ENCODE measurements around the gene SEC11C. TPM values are rescaled to one million over a fixed set of nuclear protein-coding genes. Genes with fewer than 3 reads are reported as not detected.

The SEC11C gene
- total RNA-seq, 1 donor: 31.9 TPM

GRCh38 chr18:59172664-59173249, 33.1 kb downstream of the SEC11C start:
- Histone ChIP-seq H3K27me3 (ENCODE audit: insufficient read depth, low read length) (no peaks in the 10 kb centered on the region), H3K9me3 (ENCODE audit: low read depth, low read length) (peaks cover 26% of the 10 kb centered on the region), H3K4me1 (ENCODE audit: insufficient read depth, low read length) (no peaks in the 10 kb centered on the region), H3K4me3 (ENCODE audit: low read length) (no peak overlapping the region)

GRCh38 chr18:59177485-59177884, 37.8 kb downstream of the SEC11C start:
- Histone ChIP-seq H3K4me3 (ENCODE audit: low read length) (no peak overlapping the region), H3K9me3 (ENCODE audit: low read depth, low read length) (peaks cover 13% of the 10 kb centered on the region), H3K4me1 (ENCODE audit: insufficient read depth, low read length) (no peaks in the 10 kb centered on the region), H3K27me3 (ENCODE audit: insufficient read depth, low read length) (no peaks in the 10 kb centered on the region)

DNA sequence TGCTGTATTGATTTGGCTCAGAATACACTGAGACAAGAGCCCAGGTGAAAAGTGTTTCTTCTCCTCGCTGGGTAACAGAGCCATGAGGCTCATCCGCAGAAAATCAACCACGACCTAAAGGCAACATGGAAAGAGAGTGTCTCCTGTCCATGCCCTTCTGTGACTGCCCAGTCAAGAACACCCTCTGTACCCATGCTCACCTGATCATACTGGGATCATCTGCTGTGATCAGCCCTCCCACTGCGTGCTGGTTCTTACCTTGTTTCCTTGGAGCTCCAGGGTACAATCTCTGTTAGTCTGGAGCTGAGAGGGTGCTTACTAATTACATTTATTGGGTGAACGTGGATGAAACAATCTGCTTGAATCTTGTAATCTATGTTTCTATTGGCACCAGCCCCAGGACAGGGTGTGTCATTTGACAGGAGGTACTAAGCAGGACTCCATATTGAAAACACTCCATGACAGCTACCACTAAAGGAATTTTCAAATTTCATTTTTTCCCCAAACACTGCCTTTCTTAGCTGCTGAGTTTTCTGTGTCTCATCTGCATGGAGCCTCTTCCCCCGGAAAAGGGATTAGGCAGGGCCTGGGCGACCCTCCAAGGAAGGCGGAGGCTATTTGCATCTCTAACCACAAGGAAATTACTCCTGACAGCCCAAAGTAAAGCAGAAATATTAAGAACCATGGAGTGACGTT, 40.6 kb downstream of the SEC11C start:
- no peaks in the 10 kb centered on the region for H3K4me1 ChIP-seq (ENCODE audit: insufficient read depth, low read length)
- H3K27me3 ChIP-seq (ENCODE audit: insufficient read depth, low read length): no peaks in the 10 kb centered on the region
- no peaks in the 10 kb centered on the region for H3K9me3 ChIP-seq (ENCODE audit: low read depth, low read length)
- H3K4me3 ChIP-seq (ENCODE audit: low read length): no peak overlapping the region

GRCh38 chr18:59182673-59183072, 43.0 kb downstream of the SEC11C start:
- H3K9me3 ChIP-seq (ENCODE audit: low read depth, low read length): no peaks in the 10 kb centered on the region
- no peaks in the 10 kb centered on the region for H3K4me1 ChIP-seq (ENCODE audit: insufficient read depth, low read length)
- no peaks in the 10 kb centered on the region for H3K27me3 ChIP-seq (ENCODE audit: insufficient read depth, low read length)
- H3K4me3 ChIP-seq (ENCODE audit: low read length): no peak overlapping the region

GRCh38 chr18:59189008-59189407, 49.3 kb downstream of the SEC11C start:
- H3K9me3 ChIP-seq (ENCODE audit: low read depth, low read length): no peaks in the 10 kb centered on the region
- no peaks in the 10 kb centered on the region for H3K27me3 ChIP-seq (ENCODE audit: insufficient read depth, low read length)
- no peaks in the 10 kb centered on the region for H3K4me1 ChIP-seq (ENCODE audit: insufficient read depth, low read length)
- H3K4me3 ChIP-seq (ENCODE audit: low read length): no peak overlapping the region

GRCh38 chr18:59189746-59190145, 50.1 kb downstream of the SEC11C start:
- no peaks in the 10 kb centered on the region for H3K9me3 ChIP-seq (ENCODE audit: low read depth, low read length)
- H3K4me3 ChIP-seq (ENCODE audit: low read length): no peak overlapping the region
- H3K4me1 ChIP-seq (ENCODE audit: insufficient read depth, low read length): no peaks in the 10 kb centered on the region
- no peaks in the 10 kb centered on the region for H3K27me3 ChIP-seq (ENCODE audit: insufficient read depth, low read length)

GRCh38 chr18:59196161-59196725, 56.6 kb downstream of the SEC11C start:
- H3K27me3 ChIP-seq (ENCODE audit: insufficient read depth, low read length): no peaks in the 10 kb centered on the region
- no peak overlapping the region for H3K4me3 ChIP-seq (ENCODE audit: low read length)
- H3K4me1 ChIP-seq (ENCODE audit: insufficient read depth, low read length): no peaks in the 10 kb centered on the region
- H3K9me3 ChIP-seq (ENCODE audit: low read depth, low read length): no peaks in the 10 kb centered on the region

DNA sequence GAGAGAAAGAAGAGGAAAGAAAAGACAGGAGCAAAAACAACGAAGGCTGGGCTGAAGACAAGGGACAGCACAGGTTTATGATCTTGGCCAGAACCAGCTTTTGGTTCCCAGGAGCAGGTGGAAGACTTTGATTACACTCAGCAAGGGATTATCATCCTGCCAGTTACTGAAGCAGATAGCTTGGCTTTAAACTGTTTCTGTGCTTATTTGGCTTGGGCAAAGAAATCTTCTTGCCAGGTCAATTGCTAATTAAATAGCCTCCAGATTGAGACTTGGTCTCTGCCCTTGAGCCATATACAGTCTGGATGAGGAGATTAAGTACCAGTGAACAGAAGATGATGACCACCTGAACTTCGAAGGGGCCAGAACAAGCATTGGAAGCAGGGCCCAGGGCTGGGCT, 58.0 kb downstream of the SEC11C start:
- H3K9me3 ChIP-seq (ENCODE audit: low read depth, low read length): no peaks in the 10 kb centered on the region
- no peaks in the 10 kb centered on the region for H3K27me3 ChIP-seq (ENCODE audit: insufficient read depth, low read length)
- H3K4me3 ChIP-seq (ENCODE audit: low read length): no peak overlapping the region
- no peaks in the 10 kb centered on the region for H3K4me1 ChIP-seq (ENCODE audit: insufficient read depth, low read length)

DNA sequence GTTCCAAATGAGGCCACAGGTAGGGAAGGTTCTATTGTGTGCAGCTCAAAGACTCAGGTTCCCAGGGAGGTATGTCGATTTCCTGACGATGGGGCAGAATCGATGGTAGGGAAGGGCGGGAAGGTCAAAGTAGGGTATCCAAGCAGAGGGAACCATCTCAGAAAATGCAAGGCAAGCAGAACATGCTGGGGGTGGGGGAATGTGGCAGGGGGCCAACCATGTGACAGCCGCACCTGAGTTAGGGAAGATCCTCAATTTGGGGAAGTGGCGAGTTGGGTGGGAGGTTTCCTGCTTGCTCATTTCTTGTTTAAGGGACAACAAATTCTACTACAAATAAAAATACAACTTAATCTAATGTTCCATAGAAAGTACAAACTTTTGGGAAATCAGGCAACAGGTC, 58.5 kb downstream of the SEC11C start:
- H3K9me3 ChIP-seq (ENCODE audit: low read depth, low read length): no peaks in the 10 kb centered on the region
- H3K4me1 ChIP-seq (ENCODE audit: insufficient read depth, low read length): no peaks in the 10 kb centered on the region
- H3K27me3 ChIP-seq (ENCODE audit: insufficient read depth, low read length): no peaks in the 10 kb centered on the region
- no peak overlapping the region for H3K4me3 ChIP-seq (ENCODE audit: low read length)

DNA sequence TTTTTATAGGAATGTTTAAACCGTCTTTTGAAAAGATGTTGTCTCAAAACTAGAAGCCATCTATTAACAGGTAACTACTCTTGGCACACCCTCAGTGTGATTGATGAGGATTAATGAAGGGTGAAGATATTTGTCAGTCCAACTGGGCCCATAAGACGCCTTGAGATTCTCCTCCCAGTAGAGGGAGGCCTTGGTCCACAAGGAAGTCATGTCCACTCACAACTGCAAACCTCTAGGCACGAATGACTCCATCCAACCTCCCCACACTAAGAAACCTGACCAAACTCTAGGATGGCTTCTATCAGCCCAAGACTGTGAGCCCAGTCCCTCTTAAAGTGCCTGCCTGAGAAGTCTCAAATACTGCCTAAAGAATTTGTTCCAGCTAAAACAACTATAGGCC, 61.1 kb downstream of the SEC11C start:
- Histone ChIP-seq H3K9me3 (ENCODE audit: low read depth, low read length) (no peaks in the 10 kb centered on the region), H3K4me1 (ENCODE audit: insufficient read depth, low read length) (no peaks in the 10 kb centered on the region), H3K27me3 (ENCODE audit: insufficient read depth, low read length) (no peaks in the 10 kb centered on the region), H3K4me3 (ENCODE audit: low read length) (no peak overlapping the region)

DNA sequence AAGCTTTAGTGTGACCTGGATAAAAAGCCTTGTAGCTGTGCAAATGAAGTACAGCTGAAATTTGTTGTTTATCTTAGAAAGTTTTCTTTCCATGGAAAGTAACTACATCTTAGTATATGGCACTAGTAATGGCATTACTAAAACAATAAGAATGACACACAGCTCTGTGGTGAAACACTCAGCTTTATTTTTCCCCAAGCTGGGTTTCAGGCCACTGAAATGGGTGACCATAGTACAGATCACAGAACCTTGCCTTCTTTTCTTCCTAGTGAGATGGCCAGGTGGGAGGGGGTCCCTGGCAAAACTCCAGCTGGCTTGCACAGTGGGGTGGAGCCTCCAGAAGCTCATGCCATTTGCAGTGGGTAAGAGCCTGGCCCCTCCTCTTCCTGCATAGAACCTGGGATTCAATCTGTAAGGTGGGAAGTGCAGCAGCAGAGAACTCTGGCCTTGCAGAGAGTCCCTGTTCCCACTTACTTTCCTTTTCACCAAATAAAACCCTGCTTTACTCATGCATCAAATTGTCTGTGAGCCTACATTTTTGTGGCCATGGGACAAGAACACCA, 62.7 kb downstream of the SEC11C start:
- H3K27me3 ChIP-seq (ENCODE audit: insufficient read depth, low read length): no peaks in the 10 kb centered on the region

DNA sequence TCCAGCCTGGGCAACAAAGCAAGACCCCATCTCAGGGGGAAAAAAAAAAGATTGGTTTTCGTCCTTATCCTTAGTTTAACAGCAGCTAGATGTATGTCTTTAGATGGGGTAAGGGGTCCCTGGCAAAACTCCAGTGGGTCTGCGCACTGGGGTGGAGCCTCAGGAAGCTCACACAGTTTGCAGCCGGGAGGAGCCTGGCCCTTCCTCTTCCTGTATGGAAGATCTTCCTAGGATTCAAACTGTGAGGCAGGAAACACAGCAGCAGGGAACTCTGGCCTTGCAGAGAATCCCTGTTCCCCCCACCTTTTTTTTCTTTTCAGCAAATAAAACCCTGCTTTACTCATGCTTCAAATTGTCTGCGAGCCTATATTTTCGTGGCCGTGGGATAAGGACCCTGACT, 67.8 kb downstream of the SEC11C start:
- Histone ChIP-seq H3K4me3 (ENCODE audit: low read length) (no peak overlapping the region), H3K4me1 (ENCODE audit: insufficient read depth, low read length) (no peaks in the 10 kb centered on the region), H3K9me3 (ENCODE audit: low read depth, low read length) (no peaks in the 10 kb centered on the region), H3K27me3 (ENCODE audit: insufficient read depth, low read length) (no peaks in the 10 kb centered on the region)

More for the DNA sequence above, 62.7 kb downstream of the SEC11C start:
- no peak overlapping the region for H3K4me3 ChIP-seq (ENCODE audit: low read length)
- H3K4me1 ChIP-seq (ENCODE audit: insufficient read depth, low read length): no peaks in the 10 kb centered on the region
- H3K9me3 ChIP-seq (ENCODE audit: low read depth, low read length): no peaks in the 10 kb centered on the region

Other genes with a start within 250 kb of the SEC11C start
- 0.52 TPM for gene GRP, start 80.3 kb downstream of the SEC11C start, total RNA-seq
- not detected for gene RAX, start 133.6 kb downstream of the SEC11C start, total RNA-seq
- gene CPLX4, start 178.8 kb downstream of the SEC11C start, total RNA-seq: 0.10 TPM
- 40.6 TPM for gene LMAN1, start 219.4 kb downstream of the SEC11C start, total RNA-seq

All from mononuclear cell (primary cell).